ENCODE results near the gene STX2.
"Not testable (repeated sequence)": the region's sequence is repeated elsewhere in the genome, so short reads cannot be mapped to it uniquely, and the experiment has no call there.

Gene STX2

DNA sequence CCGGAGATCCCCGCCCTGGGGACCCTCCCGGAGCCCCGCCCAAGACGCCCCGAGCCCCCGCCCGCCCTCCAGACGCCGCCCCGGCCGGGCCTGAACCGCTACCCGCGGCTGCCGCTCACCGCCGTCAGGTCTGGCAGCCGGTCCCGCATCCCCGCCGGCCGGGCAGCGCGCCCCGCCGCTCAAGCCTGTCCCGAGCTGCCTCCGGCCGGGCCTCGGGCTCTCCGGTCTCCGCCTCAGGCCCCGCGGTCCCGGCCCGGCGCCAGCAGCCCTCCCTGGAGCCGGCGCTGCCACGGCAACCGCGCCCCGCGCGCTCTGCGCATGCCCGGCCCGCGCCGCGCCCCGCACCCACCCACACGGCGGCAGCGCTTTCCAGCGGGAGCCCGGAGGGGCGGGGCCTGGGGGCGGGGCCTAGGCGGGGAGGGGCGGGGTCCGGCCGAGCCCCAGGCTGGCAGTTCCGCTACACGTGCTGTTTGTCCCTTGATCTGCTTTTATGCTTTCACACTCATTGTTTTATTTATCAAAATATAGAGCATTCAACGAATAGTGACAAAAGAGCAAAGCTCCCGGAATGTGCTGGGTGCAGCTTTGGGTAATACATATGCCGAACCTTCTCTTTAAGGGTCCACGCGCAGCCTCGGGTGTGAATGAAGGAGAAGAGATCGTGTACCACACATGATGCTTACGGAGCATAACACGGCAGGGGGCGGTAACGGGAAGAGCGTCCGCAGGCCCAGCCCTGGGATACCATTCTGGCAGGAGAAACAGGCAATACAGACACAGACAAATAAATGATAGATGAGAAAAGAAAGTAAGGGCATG is at the start of gene STX2:
Gene STX2 (minus strand): TSS at position 300 of the 819 bp plus-strand sequence. CDS start 151 bp downstream, at position 149.
- DNase-seq (ENCODE audit: low spot score), result peak; percentile 86

DNA sequence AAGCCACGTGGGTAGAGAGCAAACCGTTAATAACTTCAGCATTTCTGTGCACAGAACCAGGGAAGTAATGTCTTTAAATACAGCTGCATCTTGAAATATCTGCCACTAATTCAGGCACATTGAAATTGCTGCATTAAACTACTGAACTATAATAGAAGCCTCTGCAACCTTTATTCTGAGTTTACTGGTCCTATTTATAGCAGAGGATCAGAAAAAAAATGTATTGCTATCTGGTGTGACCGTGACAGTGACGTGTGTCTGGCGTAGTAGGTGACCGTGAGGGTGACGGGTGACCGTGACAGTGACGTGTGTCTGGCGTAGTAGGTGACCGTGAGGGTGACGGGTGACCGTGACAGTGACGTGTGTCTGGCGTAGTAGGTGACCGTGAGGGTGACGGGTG is 48.1 kb upstream of the STX2 start:
- not testable (repeated sequence) for DNase-seq (ENCODE audit: low spot score)

DNA sequence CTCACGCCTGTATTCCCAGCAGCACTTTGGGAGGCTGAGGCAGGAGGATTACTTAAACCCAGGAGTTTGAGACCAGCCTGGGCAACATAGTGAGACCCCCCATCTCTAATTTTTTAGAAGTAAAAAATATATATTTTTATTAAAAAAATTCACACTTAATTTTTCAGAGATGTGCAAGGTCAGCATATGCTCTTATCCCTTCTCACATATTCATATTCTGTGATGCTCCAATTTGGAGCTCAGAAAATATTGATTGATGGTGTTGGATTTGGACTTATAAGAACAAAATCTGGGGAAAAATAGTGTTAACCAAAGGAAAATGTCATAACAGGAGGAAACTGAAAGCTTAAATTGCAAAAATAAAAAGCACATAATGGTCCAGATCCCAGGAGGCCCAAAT is 42.5 kb upstream of the STX2 start:
- no peak for DNase-seq (ENCODE audit: low spot score)

DNA sequence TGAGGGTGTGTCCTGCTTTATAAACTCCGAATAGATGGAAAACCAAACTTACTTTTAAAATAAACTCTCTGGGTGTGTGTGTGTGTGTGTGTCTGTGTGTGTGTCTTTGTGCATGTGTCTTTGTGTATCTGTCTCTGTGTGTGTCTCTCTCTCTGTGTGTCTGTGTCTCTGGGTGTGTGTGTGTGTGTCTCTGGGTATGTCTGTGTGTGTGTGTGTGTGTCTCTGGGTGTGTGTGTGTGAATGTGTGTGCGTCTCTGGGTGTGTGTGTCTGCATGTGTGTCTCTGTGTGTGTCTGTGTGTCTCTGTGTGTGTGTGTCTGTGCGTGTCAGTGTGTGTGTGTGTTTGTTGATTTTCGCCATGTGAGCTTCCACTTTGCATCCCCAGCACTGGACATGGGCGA is 42.0 kb upstream of the STX2 start:
- DNase-seq (ENCODE audit: low spot score), result no peak

DNA sequence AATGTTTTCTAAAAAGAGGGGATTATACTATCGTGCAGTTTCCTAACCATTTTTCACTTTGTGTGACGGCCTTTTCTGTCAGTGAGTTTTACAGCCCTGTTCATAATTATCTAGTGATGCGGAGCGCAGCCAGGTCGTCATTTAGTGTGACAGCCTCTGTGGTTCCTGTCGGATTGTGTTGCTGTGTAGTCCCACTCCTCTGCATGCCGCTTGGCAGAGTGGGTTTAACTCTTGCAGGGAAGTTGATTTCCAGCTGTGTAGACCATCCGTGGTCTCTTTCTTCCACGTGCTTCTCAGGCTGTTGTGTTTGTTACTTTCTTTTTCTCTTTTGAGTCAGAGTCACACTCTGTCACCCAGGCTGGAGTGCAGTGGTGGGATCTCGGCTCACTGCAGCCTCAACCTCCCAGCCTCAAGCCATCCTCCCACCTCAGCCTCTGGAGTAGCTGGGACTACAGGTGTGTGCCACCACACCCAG is 41.4 kb upstream of the STX2 start:
- no peak for DNase-seq (ENCODE audit: low spot score)

DNA sequence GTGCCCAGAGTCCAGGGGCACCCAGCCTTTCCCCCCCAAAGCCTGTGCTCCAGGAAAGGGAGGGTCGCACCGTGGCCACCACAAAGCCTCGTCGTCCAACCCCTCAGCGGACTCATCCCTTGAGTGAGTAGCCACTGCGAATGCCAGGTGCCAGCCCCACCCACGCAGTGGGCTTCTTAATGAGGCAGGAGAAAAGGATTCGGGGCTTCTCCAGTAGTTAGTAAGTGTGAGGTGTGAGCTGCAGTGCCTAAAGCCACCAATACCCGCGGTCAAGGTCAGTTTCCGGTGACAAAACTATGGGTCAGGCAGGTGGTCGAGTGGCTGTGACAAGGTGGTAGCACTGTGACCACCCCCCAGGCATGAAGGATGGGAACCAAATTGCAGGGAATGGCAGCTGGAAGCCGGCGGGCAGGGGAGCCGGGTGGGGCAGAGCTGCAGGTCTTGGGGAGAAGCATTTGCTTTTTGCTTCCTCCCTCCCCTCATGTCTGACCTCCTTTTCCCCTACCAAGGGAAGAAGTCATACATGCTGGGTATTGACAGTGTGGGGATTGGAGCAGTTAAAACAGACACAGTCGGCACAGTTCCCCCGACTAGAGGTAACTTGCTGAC is 40.8 kb upstream of the STX2 start:
- DNase-seq (ENCODE audit: low spot score), result no peak

DNA sequence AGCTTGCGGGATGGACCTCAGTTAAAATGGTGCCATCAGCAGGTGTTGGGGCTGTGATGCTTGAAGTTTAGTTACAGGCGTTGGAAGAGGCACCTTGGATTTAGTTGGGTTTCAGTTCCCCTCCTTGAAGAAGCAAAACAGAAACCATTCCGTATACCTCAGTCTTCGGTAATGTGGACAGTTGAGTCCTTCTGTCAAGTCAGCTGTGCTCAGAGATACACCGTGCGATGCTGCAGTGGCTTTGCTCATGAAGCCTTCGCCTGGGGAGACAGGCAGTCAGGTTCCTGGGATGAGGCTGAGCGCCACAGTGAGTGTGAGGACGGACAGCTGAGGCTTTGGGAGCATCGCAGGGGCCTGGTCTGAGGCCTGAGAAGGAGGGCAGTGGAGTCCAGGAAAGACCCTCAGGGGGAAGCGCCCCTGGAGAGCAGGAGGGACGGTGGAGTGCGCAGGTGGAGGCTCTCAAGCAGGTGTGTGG is 40.2 kb upstream of the STX2 start:
- no peak for DNase-seq (ENCODE audit: low spot score)

DNA sequence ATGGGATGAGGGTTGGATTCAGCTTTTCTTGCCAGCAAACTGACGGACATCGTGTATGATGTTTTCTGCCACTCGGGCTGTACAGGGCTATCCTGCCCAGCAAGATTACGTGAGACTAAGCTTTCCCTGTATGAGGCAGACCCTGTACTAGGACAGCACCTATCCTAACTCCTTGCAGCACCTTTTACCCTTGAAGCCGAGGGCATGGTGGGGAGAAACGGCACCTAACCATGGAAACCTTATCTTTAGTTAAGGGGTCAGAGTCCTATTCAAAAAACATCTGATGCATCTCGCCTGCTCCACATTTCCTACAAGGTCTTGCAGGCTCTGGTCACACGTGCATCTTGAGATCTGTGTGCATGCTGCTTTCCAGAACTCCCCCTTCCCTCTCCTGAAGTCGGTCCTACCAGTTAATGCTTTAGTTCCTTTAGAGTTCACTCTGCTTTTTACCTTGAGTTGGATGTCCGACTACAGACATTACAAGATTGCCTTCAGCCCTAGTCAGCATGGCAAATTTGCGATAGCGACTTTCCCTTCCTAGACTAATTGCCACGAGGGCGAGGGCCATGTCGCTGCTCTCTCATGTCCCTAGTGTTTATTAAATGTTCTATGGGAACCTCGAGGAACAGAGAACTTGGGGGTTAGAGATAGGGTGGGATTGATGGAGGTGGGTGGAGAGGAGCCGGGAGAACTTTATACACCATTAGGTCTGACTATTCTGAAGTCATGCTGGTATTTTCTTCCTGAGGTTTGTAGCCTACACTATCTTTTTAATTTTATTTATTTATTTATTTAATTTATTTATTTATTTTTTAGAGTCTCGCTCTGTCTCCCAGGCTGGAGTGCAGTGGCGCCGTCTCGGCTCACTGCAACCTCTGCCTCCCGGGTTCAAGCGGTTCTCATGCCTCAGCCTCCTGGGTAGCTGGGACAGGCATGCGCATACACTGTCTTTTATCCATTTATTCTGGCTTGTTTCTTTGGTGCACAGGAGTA is 39.4 kb upstream of the STX2 start:
- DNase-seq (ENCODE audit: low spot score), result no peak

DNA sequence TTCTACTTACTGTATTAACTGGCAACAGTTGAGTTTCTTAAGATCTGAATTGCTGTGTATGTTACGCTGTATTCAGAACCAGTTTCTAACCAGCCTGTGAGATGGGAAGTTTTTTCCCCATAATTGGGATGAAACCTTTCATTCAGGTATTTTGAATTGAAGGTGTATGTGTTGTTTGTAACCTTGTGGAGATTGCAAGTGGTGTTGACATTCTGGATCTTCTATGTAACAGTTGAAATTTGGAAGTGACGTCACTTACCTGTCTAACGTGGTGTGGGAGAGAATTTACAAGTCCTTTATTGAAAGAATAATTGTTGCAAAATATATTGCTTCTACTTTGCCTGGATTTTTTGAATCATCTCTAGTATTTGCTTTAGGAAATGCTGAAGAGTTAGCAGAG is 38.3 kb upstream of the STX2 start:
- no peak for DNase-seq (ENCODE audit: low spot score)

DNA sequence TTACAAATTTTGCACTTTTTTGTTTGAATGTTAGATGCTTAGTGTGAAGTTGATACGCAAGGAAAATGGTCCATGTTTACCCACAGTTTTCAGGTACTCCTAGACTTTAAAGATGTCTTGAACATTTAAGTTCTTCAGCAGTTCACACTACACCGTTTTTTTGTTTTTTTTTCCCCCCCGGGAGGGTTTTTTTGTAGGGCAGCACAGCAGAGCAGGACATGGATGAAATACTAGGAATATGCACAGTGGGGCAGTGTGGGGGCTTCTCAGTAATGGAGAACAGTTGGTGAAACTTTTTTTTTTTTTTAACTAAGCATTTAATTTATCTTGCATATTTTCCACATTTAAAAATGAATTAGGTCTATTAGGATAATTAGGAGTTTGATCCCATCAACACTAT is 37.7 kb upstream of the STX2 start:
- DNase-seq (ENCODE audit: low spot score), result no peak

DNA sequence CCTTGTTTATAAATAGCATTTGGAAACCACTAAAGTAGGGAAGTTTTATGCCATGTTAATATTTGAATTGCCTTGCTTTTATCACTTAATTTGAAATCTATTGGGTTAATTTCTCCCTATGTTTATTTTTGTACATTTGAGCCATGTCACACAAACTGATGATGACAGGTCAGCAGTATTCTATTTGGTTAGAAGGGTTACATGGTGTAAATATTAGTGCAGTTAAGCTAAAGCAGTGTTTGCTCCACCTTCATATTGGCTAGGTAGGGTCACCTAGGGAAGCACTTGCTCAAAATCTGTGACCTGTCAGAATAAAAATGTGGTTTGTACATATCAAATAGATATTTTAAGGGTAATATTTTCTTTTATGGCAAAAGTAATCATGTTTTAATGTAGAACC is 37.2 kb upstream of the STX2 start:
- no peak for DNase-seq (ENCODE audit: low spot score)

DNA sequence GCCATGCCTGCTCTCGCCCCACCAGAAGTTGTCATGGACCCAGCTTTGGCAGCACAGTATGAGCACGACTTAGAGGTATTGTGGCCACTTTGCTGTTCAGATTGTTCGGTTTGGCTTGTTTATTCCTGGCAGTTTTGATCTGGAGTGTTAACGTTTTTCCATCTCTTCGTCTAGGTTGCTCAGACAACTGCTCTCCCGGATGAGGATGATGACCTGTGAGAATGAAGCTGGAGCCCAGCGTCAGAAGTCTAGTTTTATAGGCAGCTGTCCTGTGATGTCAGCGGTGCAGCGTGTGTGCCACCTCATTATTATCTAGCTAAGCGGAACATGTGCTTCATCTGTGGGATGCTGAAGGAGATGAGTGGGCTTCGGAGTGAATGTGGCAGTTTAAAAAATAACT is 36.7 kb upstream of the STX2 start:
- DNase-seq (ENCODE audit: low spot score), result not testable (repeated sequence)

DNA sequence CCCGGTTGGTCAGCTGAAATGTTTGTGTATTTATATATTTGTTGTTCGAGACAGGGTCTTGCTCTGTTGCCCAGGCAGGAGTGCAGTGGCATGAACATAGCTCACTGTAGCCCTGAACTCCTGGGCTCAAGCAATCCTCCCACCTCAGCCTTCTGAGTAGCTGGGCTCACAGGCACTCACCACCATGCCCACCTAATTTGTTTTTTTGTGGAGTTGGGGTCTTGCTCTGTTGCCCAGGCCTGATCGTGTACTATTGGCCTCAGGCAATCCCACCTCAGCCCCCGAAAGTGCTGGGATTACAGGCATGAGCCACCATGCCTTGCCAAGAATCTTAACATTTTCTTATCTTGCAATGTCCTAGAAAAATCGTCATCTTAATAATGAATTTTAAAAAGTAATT is 36.1 kb upstream of the STX2 start:
- no peak for DNase-seq (ENCODE audit: low spot score)

DNA sequence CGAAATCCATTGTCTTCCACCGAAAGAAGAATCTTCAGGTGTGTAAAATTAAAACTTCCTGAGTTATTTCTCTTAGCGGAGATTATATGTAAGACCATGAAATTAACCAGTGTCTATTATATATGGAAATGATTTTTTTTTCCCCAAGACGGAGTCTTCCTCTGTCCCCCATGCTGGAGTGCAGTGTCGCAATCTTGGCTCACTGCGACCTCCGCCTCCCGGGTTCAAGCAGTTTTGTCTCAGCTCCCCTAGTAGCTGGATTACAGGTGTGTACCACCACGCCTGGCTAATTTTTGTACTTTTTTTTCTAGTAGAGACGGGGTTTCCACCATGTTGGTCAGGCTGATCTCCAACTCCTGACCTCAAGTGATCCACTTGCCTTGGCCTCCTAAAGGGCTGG is 35.6 kb upstream of the STX2 start:
- DNase-seq (ENCODE audit: low spot score), result no peak

DNA sequence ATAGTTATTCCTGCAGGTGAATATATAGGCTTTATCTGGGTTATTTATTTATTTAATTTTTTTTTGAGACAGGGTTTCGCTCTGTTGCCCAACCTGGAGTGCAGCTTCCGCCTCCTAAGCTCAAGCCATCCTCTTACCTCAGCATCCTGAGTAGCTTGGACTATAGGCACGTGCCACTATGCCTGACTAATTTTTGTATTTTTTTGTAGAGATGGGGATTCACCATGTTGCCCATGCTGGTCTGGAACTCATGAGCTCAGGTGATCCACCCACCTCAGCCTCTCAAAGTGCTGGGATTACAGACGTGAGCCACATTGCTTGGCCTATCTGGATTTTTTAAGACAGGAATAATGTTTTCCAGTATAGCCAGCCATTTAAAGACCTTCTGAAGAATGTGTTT is 34.8 kb upstream of the STX2 start:
- no peak for DNase-seq (ENCODE audit: low spot score)

DNA sequence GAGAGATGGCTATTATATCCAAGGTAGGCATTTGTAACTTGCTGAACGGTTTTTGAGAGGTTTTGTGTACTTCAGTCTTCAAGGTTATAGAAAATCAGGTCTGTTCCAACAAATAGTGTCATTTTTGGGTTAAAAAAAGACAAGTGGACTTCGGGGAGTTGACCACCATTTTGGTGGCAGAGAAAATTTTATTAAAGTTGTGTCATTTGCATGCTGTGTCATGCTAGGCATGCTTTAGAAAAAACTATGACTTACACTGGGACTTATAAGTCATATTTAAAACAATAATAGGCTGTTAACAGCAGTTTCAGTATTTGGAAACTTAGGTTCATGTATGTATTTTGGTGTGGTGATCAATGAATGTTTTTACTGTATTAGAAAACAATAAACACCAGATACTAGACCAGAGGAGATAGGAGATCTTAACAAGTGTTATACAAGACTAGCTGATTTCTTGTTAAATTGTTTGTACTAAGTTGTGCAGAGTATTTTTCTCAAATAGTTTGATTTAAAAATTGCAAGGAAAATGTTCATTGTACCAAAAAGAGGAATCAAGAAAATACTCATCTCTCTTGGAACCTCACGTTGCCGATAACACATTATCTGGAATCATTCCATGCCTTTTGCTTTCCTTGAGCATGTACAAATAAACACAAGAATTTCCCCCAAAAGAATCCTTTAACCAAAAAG is 34.2 kb upstream of the STX2 start:
- DNase-seq (ENCODE audit: low spot score), result no peak

DNA sequence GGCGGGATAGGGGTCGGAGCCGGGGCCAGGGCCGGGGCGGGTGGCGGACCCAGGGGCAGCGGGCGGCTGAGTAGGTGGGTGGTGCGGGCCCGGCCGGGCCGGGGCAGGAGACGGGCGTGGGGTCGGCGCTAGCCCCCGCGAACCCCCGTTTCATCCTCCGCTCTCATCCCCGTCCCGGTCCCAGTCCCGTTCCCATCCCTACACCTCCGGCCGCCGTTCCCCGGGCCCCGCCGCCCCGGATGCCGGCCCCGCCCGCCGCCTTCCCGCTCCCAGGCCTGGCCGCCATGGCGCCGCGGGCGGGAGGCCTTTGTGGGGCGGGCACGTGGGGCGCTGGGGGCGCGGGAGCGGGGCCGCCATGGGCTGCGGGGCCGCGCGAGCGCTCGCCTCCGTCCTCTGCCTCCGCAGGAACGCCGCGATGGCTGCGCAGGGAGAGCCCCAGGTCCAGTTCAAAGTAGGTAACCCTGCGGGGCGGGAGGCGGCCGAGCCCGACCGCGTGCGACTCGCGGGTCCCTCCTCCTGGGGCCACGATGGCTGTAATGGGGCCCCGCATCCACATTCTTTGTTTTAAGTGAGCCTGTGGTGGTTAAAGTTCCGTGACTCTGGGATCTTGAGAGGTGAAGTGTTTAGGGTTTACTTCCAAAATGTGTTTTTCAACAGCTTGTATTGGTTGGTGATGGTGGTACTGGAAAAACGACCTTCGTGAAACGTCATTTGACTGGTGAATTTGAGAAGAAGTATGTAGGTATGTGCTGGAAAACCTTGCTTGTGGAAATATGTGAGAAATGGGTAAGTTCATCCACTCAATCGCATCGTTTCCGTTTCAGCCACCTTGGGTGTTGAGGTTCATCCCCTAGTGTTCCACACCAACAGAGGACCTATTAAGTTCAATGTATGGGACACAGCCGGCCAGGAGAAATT is 33.4 kb upstream of the STX2 start:
- DNase-seq (ENCODE audit: low spot score), result peak; percentile 34

DNA sequence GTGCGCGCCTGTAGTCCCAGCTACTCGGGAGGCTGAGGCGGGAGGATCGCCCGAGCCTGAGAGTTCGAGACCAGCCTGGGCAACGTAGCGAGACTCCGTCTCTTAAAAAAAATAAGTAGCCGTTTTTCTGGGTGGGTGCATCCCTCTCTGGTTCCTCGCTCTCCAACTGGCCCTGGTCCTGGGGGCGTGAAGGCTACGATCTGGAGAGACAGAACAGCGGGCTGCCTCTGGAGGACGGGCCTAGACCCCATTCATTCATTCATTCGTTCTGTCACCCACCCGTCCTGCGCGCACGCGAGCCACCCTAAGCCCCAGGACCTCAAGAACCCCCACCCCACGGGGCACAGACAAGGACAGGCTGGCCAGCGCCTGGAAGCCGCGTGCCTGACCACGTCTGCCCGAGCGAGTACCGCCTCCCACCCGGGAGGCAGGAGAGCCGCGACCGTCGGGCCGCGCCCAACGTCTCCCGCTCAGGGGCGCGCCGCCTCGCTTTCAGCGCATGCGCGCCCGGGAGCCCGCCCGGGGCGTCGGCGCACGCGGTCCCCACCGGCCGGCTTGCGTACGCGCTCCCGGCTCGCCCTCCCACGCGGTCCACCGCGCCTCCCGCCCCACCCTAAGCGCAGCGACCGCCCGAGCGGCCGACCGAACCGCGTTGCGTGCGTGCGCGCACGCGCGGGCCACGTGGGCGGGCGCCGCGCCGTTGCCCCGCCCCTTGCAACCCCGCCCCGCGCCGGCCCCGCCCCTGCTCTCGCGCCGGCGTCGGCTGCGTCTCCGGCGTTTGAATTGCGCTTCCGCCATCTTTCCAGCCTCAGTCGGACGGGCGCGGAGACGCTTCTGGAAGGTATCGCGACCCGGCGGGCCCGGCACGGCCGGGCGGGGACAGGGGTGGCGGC is 32.5 kb upstream of the STX2 start, which contains the start of gene RAN:
Gene RAN (plus strand): TSS at position 781 of the 893 bp plus-strand sequence. CDS start 528 bp downstream, outside the sequence.
- DNase-seq (ENCODE audit: low spot score), result peak; percentile 87

Measured in globus pallidus (tissue), 1 donor.